ENCODE data around the gene PAK4.

- TF ChIP-seq CTCF (IDR thresholded peaks at IDR 0.05) (no peak), USF2 (IDR thresholded peaks at IDR 0.05; ENCODE audit: borderline replicate concordance, low read depth, low read length) (no peak), RCOR1 (IDR thresholded peaks at IDR 0.05; ENCODE audit: low read length) (no peak), NRF1 (IDR thresholded peaks at IDR 0.05; ENCODE audit: low read depth, low read length) (no peak), SMC3 (IDR thresholded peaks at IDR 0.05; ENCODE audit: low read depth, low read length) (no peak), TEAD4 (IDR thresholded peaks at IDR 0.05; ENCODE audit: borderline replicate concordance, insufficient read depth) (no peak), REST (IDR thresholded peaks at IDR 0.05; ENCODE audit: low read depth, low read length) (no peak), YY1 (IDR thresholded peaks at IDR 0.05; ENCODE audit: low read depth) (no peak), ZBTB33 (IDR thresholded peaks at IDR 0.05; ENCODE audit: borderline replicate concordance, low read depth) (no peak), TCF12 (IDR thresholded peaks at IDR 0.05) (no peak), TAF1 (IDR thresholded peaks at IDR 0.05; ENCODE audit: borderline replicate concordance, low read depth, low read length) (no peak), FOXJ3 (CRISPR knock-in tag; IDR thresholded peaks at IDR 0.05) (no peak)
These were observed 6.9 kb downstream of the PAK4 start for GRCh38 chr19:39132344-39132969.
